GM12878 (cell line): Measurements from ENCODE around the gene KIAA0319L. TPM values are rescaled to one million over a fixed set of nuclear protein-coding genes. Genes with fewer than 3 reads are reported as not detected.

Experiments used
- ATAC-seq: fragments of 200-7000 bp; cut with Tn5 transposase; 3 replicates; pipeline ENCODE4 v1.9.1; 2020; ENCODE audit warnings: mild to moderate bottlenecking, moderate library complexity
- BruUV-seq: library from RNA; stranded (reverse); fragments of 400-500 nt; replicated peaks from 2 replicates; lab custom pipeline; 2021; lab: Mats Ljungman, UMichigan
- CTCF ChIA-PET: fragments of 300-600 bp; sonication (Branson Sonifier 250); formaldehyde crosslinking; extraction: SDS; loops from one replicate; lab custom pipeline; 2021; ENCODE audit warnings: inconsistent platforms; lab: Yijun Ruan, JAX
- POLR2A ChIA-PET: fragments of 350-600 bp; formaldehyde crosslinking; extraction: SDS; loops from one replicate; lab custom pipeline; 2021; ENCODE audit warnings: inconsistent platforms; lab: Charles Lee
- RAD21 ChIA-PET: fragments of 300-600 bp; sonication (Branson Sonifier 250); formaldehyde crosslinking; loops from one replicate; lab custom pipeline; 2023; ENCODE audit warnings: antibody characterized with exemption; ENCODE audit not compliant: unreplicated experiment; lab: Charles Lee
- SMC1A ChIA-PET: fragments of 300-600 bp; sonication (Branson Sonifier 250); formaldehyde crosslinking; loops from one replicate; lab custom pipeline; 2023; ENCODE audit not compliant: unreplicated experiment, uncharacterized antibody; lab: Charles Lee
- DNase-seq: peaks from one replicate; pipeline ENCODE4 v3.0.0-alpha.2; 2011; ENCODE audit warnings: low read depth, low spot score
- FAIRE-seq: peaks from 3 replicates; lab custom pipeline; 2011; peaks lifted over from hg19 to GRCh38; lab: Jason Lieb, UNC
- H2AFZ ChIP-seq: 2 replicates; pipeline ENCODE4 v1.6.0; 2011; ENCODE audit warnings: low read depth, low read length, control low read depth; ENCODE audit not compliant: control insufficient read depth
- H3K27ac ChIP-seq: 2 replicates; pipeline ENCODE4 v1.5.1; 2011; ENCODE audit warnings: control low read depth; ENCODE audit not compliant: control insufficient read depth, insufficient read depth
- H3K27me3 ChIP-seq, 2 experiments: replicated peaks in 1 of 2; 2 replicates each; pipeline versions ENCODE4 v1.6.0 to v1.6.1; 2011; ENCODE audit warnings: low read length in 1 of 2; ENCODE audit not compliant: control insufficient read depth in 2 of 2, insufficient read depth in 2 of 2
- H3K36me3 ChIP-seq, 2 experiments: 2 replicates each; pipeline ENCODE4 v1.5.1; 2011; ENCODE audit warnings: low read length in 1 of 2; ENCODE audit not compliant: control insufficient read depth in 2 of 2, insufficient read depth in 2 of 2
- H3K4me1 ChIP-seq: 2 replicates; pipeline ENCODE4 v1.6.1; 2011; ENCODE audit warnings: mild to moderate bottlenecking, low read length, moderate library complexity, mixed read lengths; ENCODE audit not compliant: control insufficient read depth, insufficient read depth
- H3K4me2 ChIP-seq: 2 replicates; pipeline ENCODE4 v1.6.0; 2011; ENCODE audit warnings: control low read depth; ENCODE audit not compliant: control insufficient read depth, insufficient read depth
- H3K4me3 ChIP-seq: fragments of 200-600 bp; sonication (generic); 2 replicates; pipeline ENCODE4 v1.5.1; 2016
- H3K79me2 ChIP-seq: 2 replicates; pipeline ENCODE4 v1.6.0; 2011; ENCODE audit warnings: low read length; ENCODE audit not compliant: control insufficient read depth, insufficient read depth
- H3K9ac ChIP-seq: 2 replicates; pipeline ENCODE4 v1.8.0; 2011; ENCODE audit warnings: low read length, control low read depth, mixed read lengths; ENCODE audit not compliant: control insufficient read depth, insufficient read depth
- H3K9me3 ChIP-seq: replicated peaks from 3 replicates; pipeline ENCODE4 v1.5.1; 2011; ENCODE audit warnings: mild to moderate bottlenecking, low read length; ENCODE audit not compliant: control insufficient read depth, insufficient read depth
- H4K20me1 ChIP-seq: 2 replicates; pipeline ENCODE4 v1.6.0; 2011; ENCODE audit not compliant: control insufficient read depth, insufficient read depth
- BHLHE40 ChIP-seq, 2 experiments: fragments of 450-650 bp in 1 of 2; IDR thresholded peaks; 2 replicates each; pipeline ENCODE4 v1.6.1; 2011 to 2017; ENCODE audit warnings: low read depth in 2 of 2, borderline replicate concordance in 1 of 2, improper control_type of control experiment in 1 of 2, low read length in 1 of 2, mild to moderate bottlenecking in 1 of 2
- JUNB ChIP-seq: IDR thresholded peaks from 2 replicates; pipeline ENCODE4 v1.6.1; 2016; ENCODE audit warnings: antibody characterized with exemption, mild to moderate bottlenecking
- RB1 ChIP-seq: fragments of 450-650 bp; formaldehyde crosslinking; IDR thresholded peaks from 2 replicates; pipeline ENCODE4 v1.6.1; 2017; ENCODE audit warnings: mild to moderate bottlenecking, borderline replicate concordance
- WRNIP1 ChIP-seq: IDR thresholded peaks from 2 replicates; pipeline ENCODE4 v1.6.1; 2011; ENCODE audit warnings: low read depth, low read length, improper control_type of control experiment, borderline replicate concordance
- WGBS: methylation state at CpG from one replicate; pipeline ENCODE4 v1.1.6; 2016; ENCODE audit warnings: low lambda C conversion rate; ENCODE audit not compliant: insufficient replicate concordance, insufficient coverage; ENCODE audit errors: missing lambda C conversion rate; 5-methylcytosine and 5-hydroxymethylcytosine counted together
- in situ Hi-C: fragments of 300-500 bp; cut with MboI; formaldehyde crosslinking; loops from 9 replicates; pipeline ENCODE4 v1.14.3; 2018; ENCODE audit warnings: mixed read lengths
- intact Hi-C: fragments of 100-400 bp; cut with micrococcal nuclease; formaldehyde crosslinking; loops from one replicate; pipeline ENCODE4 v1.14.2; 2022; ENCODE audit not compliant: unreplicated experiment
- polyA plus RNA-seq, 11 experiments: library from polyadenylated mRNA; depleted of rRNA in 4 of 11; unstranded in 6 of 11; stranded (reverse) in 5 of 11; fragments of >200 nt; fragmentation: Nextera tagmentation in 4 of 11; fragmentation: Illumina TruSeq in 1 of 11; extraction: Ambion mirVana in 4 of 11; extraction: Trizol in 1 of 11; gene quantifications; 1 replicate in 1 of 11; 2 replicates in 10 of 11; pipeline versions ENCODE4 v1.2.1 to v1.2.3, GENCODE V29; 2011 to 2016; ENCODE audit warnings: inconsistent platforms in 2 of 11, missing spikeins in 2 of 11, low read depth in 1 of 11
- total RNA-seq, 4 experiments: library from RNA; depleted of rRNA in 3 of 4; stranded (reverse); fragments of >200 nt in 3 of 4; fragmentation: Illumina TruSeq in 1 of 4; extraction: Trizol in 1 of 4; gene quantifications; 2 replicates each; pipeline versions ENCODE4 v1.2.1 to v1.2.3, GENCODE V29; 2013 to 2021
- TF ChIP-seq, protein P1 (sequence below): IDR thresholded peaks from 2 replicates; pipeline ENCODE4 v1.6.1; 2011; ENCODE audit warnings: borderline replicate concordance, low read depth, mild to moderate bottlenecking, moderate library complexity, low read length; ENCODE audit not compliant: insufficient read depth, poor library complexity, severe bottlenecking

The KIAA0319L gene
- total and polyA plus RNA-seq, 10 of the 15 experiments (the other 5 are each of a cell fraction or from before 2014, with no cell fraction given) = 2.6 to 57.8 (median 25.4) TPM

DNA sequence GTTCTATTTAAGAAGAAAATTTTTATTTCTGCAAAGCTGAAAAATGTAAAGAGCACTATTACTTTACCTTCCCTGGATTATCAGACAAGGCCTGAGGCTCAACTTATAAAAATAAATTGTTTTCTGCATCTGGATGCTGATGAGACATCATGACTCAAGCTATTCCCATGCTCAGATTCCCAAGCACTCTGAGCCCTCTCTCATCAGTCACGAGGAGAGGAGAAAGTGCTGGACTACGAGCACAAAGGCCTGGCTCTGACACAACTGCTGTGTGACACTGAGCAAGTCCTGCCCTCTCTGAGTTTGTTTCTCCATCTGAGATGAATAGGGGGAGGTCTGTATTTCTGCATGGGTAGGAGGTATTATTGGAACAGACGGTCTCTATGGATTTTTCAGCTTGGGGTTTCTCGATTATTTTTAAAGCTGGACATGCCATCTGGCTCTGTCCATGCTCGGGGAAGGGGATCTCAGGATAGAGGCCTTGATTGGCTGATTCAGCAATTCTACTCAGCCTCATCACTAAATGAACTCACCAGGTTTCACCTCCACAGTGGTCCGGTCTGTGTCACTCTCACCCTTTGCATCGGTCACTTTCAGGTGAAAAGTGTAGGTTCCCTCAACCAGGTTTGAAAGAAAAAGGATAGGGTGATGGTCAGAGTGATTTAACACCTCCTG is 107.7 kb downstream of the KIAA0319L start:
- in situ Hi-C loops = loop anchor here (5.0 kb wide), 2 partner anchors 113 to 273 kb away; no protein-coding TSS in a partner anchor
- FAIRE-seq = no peak

More for the DNA sequence above, 107.7 kb downstream of the KIAA0319L start:
- Histone ChIP-seq H3K4me1 (no peaks in the 10 kb centered on the region), H3K4me2 (no peak overlapping the region), H3K36me3 (peaks cover 12 to 38% of the 10 kb centered on the region in 2 experiments), H4K20me1 (no peaks in the 10 kb centered on the region), H3K9ac (no peak overlapping the region), H2AFZ (no peak overlapping the region), H3K27me3 (no peaks in the 10 kb centered on the region), H3K79me2 (no peaks in the 10 kb centered on the region), H3K9me3 (no peaks in the 10 kb centered on the region), H3K27ac (no peak overlapping the region), H3K4me3 (no peak overlapping the region)
- TF ChIP-seq JUNB (no peak), WRNIP1 (no peak), BHLHE40 (IDR thresholded peaks at IDR 0.05; ENCODE audit: borderline replicate concordance in 1 of 2, low read depth in 2 of 2, low read length in 1 of 2) (no peak), RB1 (no peak)
- TF ChIP-seq, protein P1, sequence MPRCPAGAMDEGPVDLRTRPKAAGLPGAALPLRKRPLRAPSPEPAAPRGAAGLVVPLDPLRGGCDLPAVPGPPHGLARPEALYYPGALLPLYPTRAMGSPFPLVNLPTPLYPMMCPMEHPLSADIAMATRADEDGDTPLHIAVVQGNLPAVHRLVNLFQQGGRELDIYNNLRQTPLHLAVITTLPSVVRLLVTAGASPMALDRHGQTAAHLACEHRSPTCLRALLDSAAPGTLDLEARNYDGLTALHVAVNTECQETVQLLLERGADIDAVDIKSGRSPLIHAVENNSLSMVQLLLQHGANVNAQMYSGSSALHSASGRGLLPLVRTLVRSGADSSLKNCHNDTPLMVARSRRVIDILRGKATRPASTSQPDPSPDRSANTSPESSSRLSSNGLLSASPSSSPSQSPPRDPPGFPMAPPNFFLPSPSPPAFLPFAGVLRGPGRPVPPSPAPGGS = peak; percentile 62
- POLR2A ChIA-PET = interaction anchor here (0.5 kb wide), 1 partner anchor 74 kb away, joined by 4 read pairs; no protein-coding TSS in a partner anchor
- 91% methylated on average over 7 of the region's 7 CpGs for WGBS
- DNase-seq (no peak), ATAC-seq (no peak)
- no TSS peak for BruUV-seq
- CTCF ChIA-PET = interaction anchor here (0.6 to 9.3 kb wide), 19 partner anchors 9 to 327 kb away, joined by 3 to 260 read pairs (median 16); partner anchors contain the start of genes CLSPN, KIAA0319L and NCDN
- intact Hi-C loops = loop anchor here (2.0 to 5.0 kb wide), 3 partner anchors 57 to 323 kb away; partner anchors contain the start of gene C1orf216
- RAD21 ChIA-PET = interaction anchor here (0.8 to 7.7 kb wide), 8 partner anchors 89 to 248 kb away, joined by 3 to 139 read pairs (median 38); no protein-coding TSS in a partner anchor
- SMC1A ChIA-PET = interaction anchor here (0.8 to 14.3 kb wide), 12 partner anchors 10 to 326 kb away, joined by 3 to 254 read pairs (median 14); partner anchors contain the start of genes KIAA0319L and NCDN
